IMR-90 (cell line): Measurements from ENCODE around the gene TCFL5. TPM values are rescaled to one million over a fixed set of nuclear protein-coding genes. Genes with fewer than 3 reads are reported as not detected.

Experiments used
- ATAC-seq: fragments of 200-7000 bp; cut with Tn5 transposase; 2 replicates; pipeline ENCODE4 v1.9.1; 2020; ENCODE audit warnings: low read depth, mild to moderate bottlenecking, moderate library complexity
- BruUV-seq: library from RNA; stranded (reverse); fragments of 400-500 nt; replicated peaks from 2 replicates; lab custom pipeline; 2021; lab: Mats Ljungman, UMichigan
- CTCF ChIA-PET: fragments of 300-600 bp; formaldehyde crosslinking; extraction: SDS; loops from one replicate; lab custom pipeline; 2021; ENCODE audit warnings: antibody characterized with exemption; lab: Yijun Ruan, JAX
- POLR2A ChIA-PET: fragments of 300-600 bp; sonication (Branson Sonifier 250); formaldehyde crosslinking; loops from one replicate; lab custom pipeline; 2022; ENCODE audit warnings: antibody characterized with exemption; ENCODE audit not compliant: unreplicated experiment; lab: Charles Lee
- DNase-seq: peaks from one replicate; pipeline ENCODE4 v3.0.0; 2013
- H2AFZ ChIP-seq: replicated peaks from 2 replicates; pipeline ENCODE3; 2013; ENCODE audit warnings: low read length, mild to moderate bottlenecking; ENCODE audit not compliant: poor library complexity
- H2AK5ac ChIP-seq: 2 replicates; pipeline ENCODE4 v1.6.1; 2013; ENCODE audit warnings: low read depth, low read length, inconsistent platforms
- H2AK9ac ChIP-seq: replicated peaks from 2 replicates; pipeline ENCODE3; 2013; ENCODE audit warnings: mild to moderate bottlenecking, low read depth, low read length, moderate library complexity; ENCODE audit not compliant: poor library complexity
- H2BK120ac ChIP-seq: 2 replicates; pipeline ENCODE4 v1.6.1; 2013; ENCODE audit warnings: low read depth, low read length, inconsistent platforms
- H2BK15ac ChIP-seq: 3 replicates; pipeline ENCODE4 v1.6.1; 2013; ENCODE audit warnings: low read depth, low read length, inconsistent platforms
- H2BK20ac ChIP-seq: 2 replicates; pipeline ENCODE4 v1.6.1; 2013; ENCODE audit warnings: low read depth, mild to moderate bottlenecking, inconsistent platforms, low read length, moderate library complexity
- H2BK5ac ChIP-seq: 2 replicates; pipeline ENCODE4 v1.6.1; 2013; ENCODE audit warnings: mild to moderate bottlenecking, low read depth, low read length, inconsistent platforms; ENCODE audit not compliant: poor library complexity, severe bottlenecking
- H3K14ac ChIP-seq: replicated peaks from 2 replicates; pipeline ENCODE4 v1.6.1; 2013; ENCODE audit warnings: low read depth, low read length, inconsistent platforms
- H3K18ac ChIP-seq: 2 replicates; pipeline ENCODE4 v1.6.1; 2013; ENCODE audit warnings: low read depth, low read length, control low read depth
- H3K23ac ChIP-seq: 2 replicates; pipeline ENCODE4 v1.6.1; 2013; ENCODE audit warnings: low read depth, low read length, inconsistent platforms
- H3K27ac ChIP-seq: 2 replicates; pipeline ENCODE4 v1.5.1; 2013; ENCODE audit warnings: mild to moderate bottlenecking, control low read depth, low read length; ENCODE audit not compliant: insufficient read depth
- H3K27me3 ChIP-seq: 2 replicates; pipeline ENCODE4 v1.6.1; 2013; ENCODE audit warnings: low read length; ENCODE audit not compliant: control insufficient read depth, insufficient read depth
- H3K36me3 ChIP-seq: 2 replicates; pipeline ENCODE4 v1.6.1; 2013; ENCODE audit warnings: low read length, mixed read lengths; ENCODE audit not compliant: control insufficient read depth, insufficient read depth
- H3K4ac ChIP-seq: 2 replicates; pipeline ENCODE4 v1.6.1; 2013; ENCODE audit warnings: low read depth, low read length, inconsistent platforms
- H3K4me1 ChIP-seq: 2 replicates; pipeline ENCODE4 v1.6.1; 2013; ENCODE audit warnings: low read length, mixed read lengths; ENCODE audit not compliant: control insufficient read depth, insufficient read depth
- H3K4me2 ChIP-seq: 2 replicates; pipeline ENCODE4 v1.6.1; 2013; ENCODE audit warnings: low read depth, mild to moderate bottlenecking, control low read depth, low read length, moderate library complexity
- H3K4me3 ChIP-seq: 2 replicates; pipeline ENCODE4 v1.5.1; 2013; ENCODE audit warnings: low read depth, mild to moderate bottlenecking, control low read depth, low read length, moderate library complexity; ENCODE audit not compliant: insufficient read depth
- H3K56ac ChIP-seq: 2 replicates; pipeline ENCODE4 v1.6.1; 2013; ENCODE audit warnings: low read length, inconsistent platforms; ENCODE audit not compliant: insufficient read depth; ENCODE audit errors: extremely low read depth
- H3K79me1 ChIP-seq, 2 experiments: 2 replicates each; pipeline ENCODE4 v1.6.1; 2013; ENCODE audit warnings: low read length in 2 of 2, inconsistent platforms in 1 of 2, low read depth in 1 of 2
- H3K9ac ChIP-seq: 2 replicates; pipeline ENCODE4 v1.6.1; 2013; ENCODE audit warnings: low read depth, low read length, control low read depth
- H3K9me1 ChIP-seq: 2 replicates; pipeline ENCODE4 v1.6.1; 2013; ENCODE audit warnings: low read length, inconsistent platforms; ENCODE audit not compliant: insufficient read depth
- H3K9me3 ChIP-seq: 2 replicates; pipeline ENCODE4 v1.6.1; 2013; ENCODE audit warnings: low read length; ENCODE audit not compliant: control insufficient read depth, insufficient read depth
- H4K20me1 ChIP-seq: 2 replicates; pipeline ENCODE4 v1.6.1; 2013; ENCODE audit warnings: low read length, inconsistent platforms; ENCODE audit not compliant: insufficient read depth
- H4K5ac ChIP-seq: 2 replicates; pipeline ENCODE4 v1.6.1; 2013; ENCODE audit warnings: mild to moderate bottlenecking, low read depth, low read length, control low read depth
- H4K8ac ChIP-seq, 2 experiments: 2 replicates each; pipeline ENCODE4 v1.6.1; 2013; ENCODE audit warnings: low read depth in 2 of 2, low read length in 2 of 2, control low read depth in 1 of 2, inconsistent platforms in 1 of 2
- H4K91ac ChIP-seq: 2 replicates; pipeline ENCODE4 v1.6.1; 2013; ENCODE audit warnings: low read depth, low read length, inconsistent platforms; ENCODE audit not compliant: insufficient read depth
- MAZ ChIP-seq: IDR thresholded peaks from 2 replicates; pipeline ENCODE4 v1.6.1; 2012; ENCODE audit warnings: low read depth, mild to moderate bottlenecking, low read length, improper control_type of control experiment, moderate library complexity, borderline replicate concordance
- MXI1 ChIP-seq: IDR thresholded peaks from 2 replicates; pipeline ENCODE4 v1.6.1; 2012; ENCODE audit warnings: low read depth, mild to moderate bottlenecking, low read length, moderate library complexity, borderline replicate concordance
- NFE2L2 ChIP-seq: fragments of 150-350 bp; IDR thresholded peaks from 2 replicates; pipeline ENCODE4 v1.6.1; 2016; ENCODE audit warnings: low read depth, mild to moderate bottlenecking, low read length
- RFX5 ChIP-seq: IDR thresholded peaks from 2 replicates; pipeline ENCODE4 v1.8.0; 2012; ENCODE audit warnings: low read depth, mild to moderate bottlenecking, low read length, moderate library complexity
- SMC3 ChIP-seq: fragments of 150-350 bp; IDR thresholded peaks from 2 replicates; pipeline ENCODE4 v1.6.1; 2016; ENCODE audit warnings: low read depth, mild to moderate bottlenecking, antibody characterized with exemption, low read length, moderate library complexity
- WGBS, 2 experiments: methylation state at CpG; one replicate each; pipeline versions ENCODE4 v1.1.5 to v1.1.7; 2013; ENCODE audit warnings: missing lambda C conversion rate in 2 of 2; ENCODE audit not compliant: insufficient read length in 1 of 2; ENCODE audit errors: extremely low coverage in 2 of 2; 5-methylcytosine and 5-hydroxymethylcytosine counted together
- dilution Hi-C: fragments of 300-500 bp; cut with HindIII; formaldehyde crosslinking; loops from one replicate; pipeline ENCODE4 v1.14.3; 2018; ENCODE audit warnings: low sequenced_read_pairs; ENCODE audit not compliant: unreplicated experiment
- in situ Hi-C: fragments of 300-500 bp; cut with MboI; formaldehyde crosslinking; loops from 3 replicates; pipeline ENCODE4 v1.14.3; 2019; ENCODE audit warnings: low sequenced_read_pairs, inconsistent platforms, mixed read lengths
- intact Hi-C: fragments of 100-400 bp; cut with micrococcal nuclease; formaldehyde crosslinking; loops from 2 replicates; pipeline ENCODE4 v1.10.0; 2022
- polyA plus RNA-seq, 3 experiments: library from polyadenylated mRNA; depleted of rRNA; stranded (reverse); fragments of >200 nt; gene quantifications; 2 replicates each; pipeline ENCODE4 v1.2.3, GENCODE V29; 2012; ENCODE audit warnings: low replicate concordance in 1 of 3
- total RNA-seq: library from RNA; depleted of rRNA; stranded (reverse); fragments of >200 nt; gene quantifications from 2 replicates; pipeline ENCODE4 v1.2.3, GENCODE V29; 2012
- TF ChIP-seq, protein P1 (sequence below): conservative IDR thresholded peaks from 2 replicates; pipeline ENCODE4 v1.5.1; 2012; ENCODE audit warnings: mild to moderate bottlenecking, low read depth, low read length, improper control_type of control experiment
- TF ChIP-seq, protein P2 (sequence below): fragments of 150-350 bp; IDR thresholded peaks from 2 replicates; pipeline ENCODE4 v1.6.1; 2016; ENCODE audit warnings: low read depth, mild to moderate bottlenecking, low read length, moderate library complexity, borderline replicate concordance

TCFL5 gene
- total and polyA plus RNA-seq, 2 of the 4 experiments (the other 2 are of a cell fraction): 6.0 to 8.2 TPM

DNA sequence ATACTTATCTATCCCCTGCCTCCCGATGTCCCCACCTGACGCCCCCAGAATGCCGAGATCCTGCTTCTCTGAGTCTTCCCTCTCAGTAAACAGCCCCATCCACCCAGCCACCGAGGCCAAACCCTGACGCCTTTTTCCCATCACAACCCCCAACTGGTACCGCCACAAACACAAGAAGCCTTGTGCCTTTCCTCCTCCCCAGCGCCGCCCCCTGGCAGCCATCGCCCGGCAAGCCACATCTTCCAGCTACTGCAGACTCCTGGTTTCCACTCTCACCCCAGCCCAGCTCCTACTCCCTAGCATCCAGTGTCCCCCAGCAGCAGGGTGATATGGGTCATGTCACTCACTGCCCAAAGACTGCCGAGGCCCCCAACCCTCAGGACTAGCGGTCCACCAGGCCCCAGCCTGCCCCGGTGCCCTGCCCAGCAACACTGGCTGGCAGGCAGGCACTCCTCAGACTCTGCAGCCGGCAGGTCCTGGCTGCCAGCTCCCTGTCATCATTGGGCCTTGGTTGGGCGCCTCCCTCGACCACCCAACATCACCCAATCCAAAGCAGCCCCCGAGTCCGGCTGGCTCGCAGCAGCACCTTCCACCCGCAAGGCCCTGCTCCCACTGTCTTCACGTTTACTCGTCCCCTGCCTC is 11.2 kb downstream of the TCFL5 start:
- no peaks in the 10 kb centered on the region; the same call in none of the 2 replicates for H4K20me1 ChIP-seq
- ChIA-PET POLR2A (no interaction called here), CTCF (no interaction called here)
- intact Hi-C loops: no loop called here
- no TSS peak for BruUV-seq
- DNase-seq: no peak
- no peak overlapping the region for H2BK15ac ChIP-seq
- no peak overlapping the region for H2AK9ac ChIP-seq
- no peak overlapping the region for H2AK5ac ChIP-seq
- no peak overlapping the region for H3K27ac ChIP-seq
- dilution Hi-C loops: no loop called here
- H3K36me3 ChIP-seq: peaks cover 24% of the 10 kb centered on the region
- no peak overlapping the region for H2BK120ac ChIP-seq
- H2BK5ac ChIP-seq: no peak overlapping the region
- no peak for ATAC-seq
- no peak overlapping the region for H2BK20ac ChIP-seq
- no peak overlapping the region for H4K5ac ChIP-seq
- H3K4ac ChIP-seq: no peak overlapping the region
- no peak overlapping the region for H3K4me3 ChIP-seq
- H3K9me1 ChIP-seq: no peaks in the 10 kb centered on the region
- no peak overlapping the region for H4K91ac ChIP-seq
- H3K23ac ChIP-seq: no peak overlapping the region
- H3K18ac ChIP-seq: no peak overlapping the region
- no peak overlapping the region for H3K9ac ChIP-seq
- TF ChIP-seq, protein P1, sequence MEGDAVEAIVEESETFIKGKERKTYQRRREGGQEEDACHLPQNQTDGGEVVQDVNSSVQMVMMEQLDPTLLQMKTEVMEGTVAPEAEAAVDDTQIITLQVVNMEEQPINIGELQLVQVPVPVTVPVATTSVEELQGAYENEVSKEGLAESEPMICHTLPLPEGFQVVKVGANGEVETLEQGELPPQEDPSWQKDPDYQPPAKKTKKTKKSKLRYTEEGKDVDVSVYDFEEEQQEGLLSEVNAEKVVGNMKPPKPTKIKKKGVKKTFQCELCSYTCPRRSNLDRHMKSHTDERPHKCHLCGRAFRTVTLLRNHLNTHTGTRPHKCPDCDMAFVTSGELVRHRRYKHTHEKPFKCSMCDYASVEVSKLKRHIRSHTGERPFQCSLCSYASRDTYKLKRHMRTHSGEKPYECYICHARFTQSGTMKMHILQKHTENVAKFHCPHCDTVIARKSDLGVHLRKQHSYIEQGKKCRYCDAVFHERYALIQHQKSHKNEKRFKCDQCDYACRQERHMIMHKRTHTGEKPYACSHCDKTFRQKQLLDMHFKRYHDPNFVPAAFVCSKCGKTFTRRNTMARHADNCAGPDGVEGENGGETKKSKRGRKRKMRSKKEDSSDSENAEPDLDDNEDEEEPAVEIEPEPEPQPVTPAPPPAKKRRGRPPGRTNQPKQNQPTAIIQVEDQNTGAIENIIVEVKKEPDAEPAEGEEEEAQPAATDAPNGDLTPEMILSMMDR: no peak
- TF ChIP-seq RFX5: no peak
- TF ChIP-seq SMC3: no peak
- TF ChIP-seq, protein P2, sequence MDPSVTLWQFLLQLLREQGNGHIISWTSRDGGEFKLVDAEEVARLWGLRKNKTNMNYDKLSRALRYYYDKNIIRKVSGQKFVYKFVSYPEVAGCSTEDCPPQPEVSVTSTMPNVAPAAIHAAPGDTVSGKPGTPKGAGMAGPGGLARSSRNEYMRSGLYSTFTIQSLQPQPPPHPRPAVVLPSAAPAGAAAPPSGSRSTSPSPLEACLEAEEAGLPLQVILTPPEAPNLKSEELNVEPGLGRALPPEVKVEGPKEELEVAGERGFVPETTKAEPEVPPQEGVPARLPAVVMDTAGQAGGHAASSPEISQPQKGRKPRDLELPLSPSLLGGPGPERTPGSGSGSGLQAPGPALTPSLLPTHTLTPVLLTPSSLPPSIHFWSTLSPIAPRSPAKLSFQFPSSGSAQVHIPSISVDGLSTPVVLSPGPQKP: no peak
- TF ChIP-seq NFE2L2: no peak
- TF ChIP-seq MAZ: no peak
- TF ChIP-seq MXI1: no peak
- H3K56ac ChIP-seq: no peak overlapping the region
- H3K27me3 ChIP-seq: no peaks in the 10 kb centered on the region
- H3K79me1 ChIP-seq: peaks cover 10 to 23% of the 10 kb centered on the region in 2 experiments; a peak in 3 of 4 replicates
- WGBS, 2 experiments: 90% methylated on average over 16 of the region's 22 CpGs; no CpG with 5 or more reads in 1 of the 2 experiments
- H3K4me1 ChIP-seq: no peaks in the 10 kb centered on the region
- no peak overlapping the region for H4K8ac ChIP-seq
- H3K14ac ChIP-seq: no peak overlapping the region
- H3K4me2 ChIP-seq: no peak overlapping the region
- in situ Hi-C loops: no loop called here
- no peaks in the 10 kb centered on the region for H3K9me3 ChIP-seq
- no peak overlapping the region for H2AFZ ChIP-seq
